Measurements from ENCODE around the gene LIME1.

Gene LIME1

GRCh38 chr20:63697357-63697867 is 39.1 kb upstream of the LIME1 start:
- DNase-seq: no peak

- DNase-seq: no peak
Observed at GRCh38 chr20:63697868-63698545, 38.5 kb upstream of the LIME1 start.

- DNase-seq: no peak
Observed at GRCh38 chr20:63698739-63699465, 37.6 kb upstream of the LIME1 start.

GRCh38 chr20:63699466-63700198 is 36.8 kb upstream of the LIME1 start:
- DNase-seq: no peak

GRCh38 chr20:63700199-63701050 is 36.0 kb upstream of the LIME1 start:
- no peak for DNase-seq

- no peak for DNase-seq
Observed at GRCh38 chr20:63701051-63701328, 35.5 kb upstream of the LIME1 start.

GRCh38 chr20:63701329-63702035 is 35.0 kb upstream of the LIME1 start:
- DNase-seq: no peak

- DNase-seq: no peak
Observed at GRCh38 chr20:63702036-63702665, 34.3 kb upstream of the LIME1 start.

- no peak for DNase-seq
Observed at GRCh38 chr20:63702751-63703470, 33.6 kb upstream of the LIME1 start.

- no peak for DNase-seq
Observed at GRCh38 chr20:63703471-63703975, 32.9 kb upstream of the LIME1 start.

GRCh38 chr20:63703976-63704748 is 32.3 kb upstream of the LIME1 start:
- no peak for DNase-seq

- no peak for DNase-seq
Observed at GRCh38 chr20:63704749-63705117, 31.7 kb upstream of the LIME1 start.

- no peak for DNase-seq
Observed at GRCh38 chr20:63705232-63706026, 31.0 kb upstream of the LIME1 start.

GRCh38 chr20:63706027-63706695 is 30.3 kb upstream of the LIME1 start:
- DNase-seq: no peak

- DNase-seq: peak; percentile 9
Observed at GRCh38 chr20:63706852-63707557, 29.5 kb upstream of the LIME1 start.

- peak; percentile 61 for DNase-seq
Observed at GRCh38 chr20:63707558-63708300, 28.7 kb upstream of the LIME1 start, which contains the start of the genes ARFRP1 and ZGPAT. ARFRP1 (minus strand) TSS chr20:63707976; CDS start chr20:63707091, 885 bp downstream. ZGPAT (plus strand) TSS chr20:63708039; CDS start chr20:63708581, 542 bp downstream.

All from DMS153 (cell line).